Measurements from ENCODE around the gene TMEM52. TPM values are rescaled to one million over a fixed set of nuclear protein-coding genes. Genes with fewer than 3 reads are reported as not detected.

Gene TMEM52
- total and polyA plus RNA-seq, 2 of the 13 experiments (the other 11 are each of a cell fraction or from before 2014, with no cell fraction given) = 13.2 to 18.7 TPM

GRCh38 chr1:1941211-1941841 is 22.2 kb upstream of the TMEM52 start (continued):
- no peak for TF ChIP-seq MAZ (IDR thresholded peaks at IDR 0.05; ENCODE audit: borderline replicate concordance, low read depth, low read length)
- TF ChIP-seq MAZ (CRISPR knock-in tag; IDR thresholded peaks at IDR 0.05; ENCODE audit: low read depth) = peak; percentile 69; the same call in 1 of the 2 replicates
- TF ChIP-seq ZNF512 (CRISPR knock-in tag; IDR thresholded peaks at IDR 0.05) = no peak
- no peak for TF ChIP-seq RNF2 (conservative IDR thresholded peaks at IDR 0.05; ENCODE audit: low read depth)
- no peak for TF ChIP-seq ZFP37 (CRISPR knock-in tag; IDR thresholded peaks at IDR 0.05; ENCODE audit: borderline replicate concordance)
- no peak for TF ChIP-seq ZNF557 (CRISPR knock-in tag; IDR thresholded peaks at IDR 0.05)
- no peak for TF ChIP-seq ETV6 (CRISPR knock-in tag; conservative IDR thresholded peaks at IDR 0.05)
- no peak for TF ChIP-seq ZNF646 (CRISPR knock-in tag; IDR thresholded peaks at IDR 0.05)
- no peak for TF ChIP-seq NPAS2 (CRISPR knock-in tag; IDR thresholded peaks at IDR 0.05; ENCODE audit: borderline replicate concordance)
- no peak for TF ChIP-seq HMGXB3 (CRISPR knock-in tag; IDR thresholded peaks at IDR 0.05; ENCODE audit: borderline replicate concordance)
- peak; percentile 65 for TF ChIP-seq HOMEZ (CRISPR knock-in tag; IDR thresholded peaks at IDR 0.05; ENCODE audit: low read depth)
- 0 out of 2 replicates have a peak, but pooled peaks have one; percentile 48 for TF ChIP-seq ZNF230 (CRISPR knock-in tag; IDR thresholded peaks at IDR 0.05)
- 0 out of 2 replicates have a peak, but pooled peaks have one; percentile 15 for TF ChIP-seq GATA4 (IDR thresholded peaks at IDR 0.05; ENCODE audit: borderline replicate concordance, low read depth)
